KMS-11 (cell line): ENCODE data around the gene CCDC43.

Experiments
- H2AFZ ChIP-seq: fragments of 200-600 bp; sonication (generic); 2 replicates; pipeline ENCODE4 v1.6.1; 2016; ENCODE audit warnings: antibody characterized with exemption, mixed run types, low read depth
- H3K27ac ChIP-seq: fragments of 200-600 bp; sonication (generic); 2 replicates; pipeline ENCODE4 v1.6.1; 2016; ENCODE audit warnings: mild to moderate bottlenecking, mixed run types
- H3K27me3 ChIP-seq: fragments of 200-600 bp; sonication (generic); 2 replicates; pipeline ENCODE4 v1.6.1; 2017; ENCODE audit warnings: mild to moderate bottlenecking, low read depth, mixed run types, moderate library complexity; ENCODE audit not compliant: insufficient read depth
- H3K36me3 ChIP-seq: fragments of 200-600 bp; sonication (generic); 2 replicates; pipeline ENCODE4 v1.6.1; 2017; ENCODE audit warnings: mild to moderate bottlenecking, mixed run types; ENCODE audit not compliant: insufficient read depth
- H3K4me1 ChIP-seq: fragments of 200-600 bp; sonication (generic); 2 replicates; pipeline ENCODE4 v1.6.1; 2016; ENCODE audit warnings: mild to moderate bottlenecking, low read depth, mixed run types; ENCODE audit not compliant: poor library complexity, severe bottlenecking
- H3K4me2 ChIP-seq: fragments of 200-600 bp; sonication (generic); 2 replicates; pipeline ENCODE4 v1.7.0; 2016; ENCODE audit warnings: mild to moderate bottlenecking, mixed run types
- H3K4me3 ChIP-seq: fragments of 200-600 bp; sonication (generic); IDR thresholded peaks from 2 replicates; pipeline ENCODE4 v1.6.1; 2017; ENCODE audit warnings: low read depth, low read length, mixed read lengths; ENCODE audit not compliant: insufficient read depth
- H3K79me2 ChIP-seq: fragments of 200-600 bp; sonication (generic); 2 replicates; pipeline ENCODE4 v1.6.1; 2016; ENCODE audit warnings: low read depth, mixed run types; ENCODE audit not compliant: insufficient read depth
- H3K9ac ChIP-seq: fragments of 200-600 bp; sonication (generic); 2 replicates; pipeline ENCODE4 v1.6.1; 2016; ENCODE audit warnings: mild to moderate bottlenecking, mixed run types
- H4K20me1 ChIP-seq: fragments of 200-600 bp; sonication (generic); 2 replicates; pipeline ENCODE4 v1.6.1; 2016; ENCODE audit warnings: mild to moderate bottlenecking, mixed run types; ENCODE audit not compliant: insufficient read depth
- CTCF ChIP-seq: fragments of 200-600 bp; sonication (generic); conservative IDR thresholded peaks from 2 replicates; pipeline ENCODE4 v1.6.1; 2017; ENCODE audit warnings: low read depth, mild to moderate bottlenecking, antibody characterized with exemption, low read length, moderate library complexity, mixed read lengths

Gene CCDC43

GRCh38 chr17:44673893-44674292 lies 15.7 kb downstream of the CCDC43 start:
- Histone ChIP-seq H3K4me2 (no peak overlapping the region), H3K4me3 (no peak overlapping the region), H3K9ac (no peak overlapping the region), H3K27ac (no peak overlapping the region), H4K20me1 (no peaks in the 10 kb centered on the region), H2AFZ (no peak overlapping the region), H3K4me1 (no peaks in the 10 kb centered on the region), H3K27me3 (no peaks in the 10 kb centered on the region), H3K36me3 (no peaks in the 10 kb centered on the region), H3K79me2 (no peaks in the 10 kb centered on the region)
- no peak for TF ChIP-seq CTCF

- Histone ChIP-seq H3K36me3 (no peaks in the 10 kb centered on the region), H3K4me2 (no peak overlapping the region), H3K4me1 (no peaks in the 10 kb centered on the region), H3K9ac (no peak overlapping the region), H3K27me3 (no peaks in the 10 kb centered on the region), H4K20me1 (no peaks in the 10 kb centered on the region), H3K79me2 (no peaks in the 10 kb centered on the region), H3K27ac (no peak overlapping the region), H3K4me3 (no peak overlapping the region), H2AFZ (no peak overlapping the region)
- peak; percentile 73 for TF ChIP-seq CTCF
Measured at GRCh38 chr17:44672479-44673093, 17.0 kb downstream of the CCDC43 start.

- Histone ChIP-seq H3K36me3 (no peaks in the 10 kb centered on the region), H3K9ac (no peak overlapping the region), H4K20me1 (no peaks in the 10 kb centered on the region), H2AFZ (no peak overlapping the region), H3K27ac (no peak overlapping the region), H3K79me2 (no peaks in the 10 kb centered on the region), H3K4me1 (no peaks in the 10 kb centered on the region), H3K27me3 (no peaks in the 10 kb centered on the region), H3K4me3 (no peak overlapping the region), H3K4me2 (no peak overlapping the region)
- TF ChIP-seq CTCF: no peak
Measured at GRCh38 chr17:44666006-44666405, 23.6 kb downstream of the CCDC43 start.

- H3K4me1 ChIP-seq: no peaks in the 10 kb centered on the region
- no peak for TF ChIP-seq CTCF
Measured at GRCh38 chr17:44664867-44665266, 24.7 kb downstream of the CCDC43 start.

More at GRCh38 chr17:44664867-44665266, 24.7 kb downstream of the CCDC43 start:
- Histone ChIP-seq H3K4me2 (no peak overlapping the region), H3K79me2 (no peaks in the 10 kb centered on the region), H2AFZ (no peak overlapping the region), H3K27ac (no peak overlapping the region), H3K36me3 (no peaks in the 10 kb centered on the region), H4K20me1 (no peaks in the 10 kb centered on the region), H3K27me3 (no peaks in the 10 kb centered on the region), H3K4me3 (no peak overlapping the region), H3K9ac (no peak overlapping the region)
